PFSK-1 (cell line): ENCODE measurements around the gene SLC9A9.

Experiments used
- FOXP2 ChIP-seq: optimal IDR thresholded peaks from 2 replicates; pipeline ENCODE3; 2011; ENCODE audit warnings: borderline replicate concordance, control low read depth, inconsistent platforms; ENCODE audit not compliant: insufficient read depth; ENCODE audit errors: extremely low read length, extremely low read depth
- POLR2AphosphoS5 ChIP-seq: IDR thresholded peaks from 2 replicates; pipeline ENCODE4 v1.6.1; 2012; ENCODE audit warnings: low read depth, mild to moderate bottlenecking, control low read depth, low read length, moderate library complexity
- SIN3A ChIP-seq: IDR thresholded peaks from 2 replicates; pipeline ENCODE4 v1.6.1; 2012; ENCODE audit warnings: mild to moderate bottlenecking, low read length, moderate library complexity, borderline replicate concordance; ENCODE audit not compliant: insufficient read depth
- TAF1 ChIP-seq: IDR thresholded peaks from 2 replicates; pipeline ENCODE4 v1.6.1; 2012; ENCODE audit warnings: low read length, control low read depth, borderline replicate concordance; ENCODE audit not compliant: insufficient read depth
- TF ChIP-seq, protein P1 (sequence below), 2 experiments: IDR thresholded peaks; 2 replicates each; pipeline versions ENCODE4 v1.6.1 to v1.8.0; 2011 to 2012; ENCODE audit warnings: low read depth in 2 of 2, low read length in 2 of 2, control low read depth in 1 of 2, inconsistent platforms in 1 of 2, mild to moderate bottlenecking in 1 of 2, moderate library complexity in 1 of 2; ENCODE audit not compliant: insufficient read depth in 1 of 2

SLC9A9 gene

DNA sequence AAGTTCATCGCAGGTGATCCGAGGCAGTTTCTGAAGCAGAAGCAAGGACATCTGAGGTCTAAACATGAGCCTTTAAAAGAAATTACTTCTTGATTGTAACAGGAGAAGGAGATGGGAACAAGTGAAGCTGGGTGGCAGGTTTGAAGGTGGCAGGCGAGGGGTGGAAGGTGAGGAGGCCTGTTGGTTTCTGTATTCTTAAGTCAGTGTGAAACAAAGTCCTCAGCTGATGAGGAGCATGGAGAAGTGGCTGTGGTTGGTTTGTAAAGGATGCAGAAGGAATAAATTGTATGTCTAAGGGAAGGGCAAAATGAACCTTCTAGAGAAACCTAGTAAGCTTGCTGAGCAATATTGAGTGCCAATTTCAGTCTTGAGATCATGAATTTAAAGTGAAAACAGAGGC is 429.9 kb downstream of the SLC9A9 start:
- TF ChIP-seq FOXP2 (no peak), TAF1 (no peak)

DNA sequence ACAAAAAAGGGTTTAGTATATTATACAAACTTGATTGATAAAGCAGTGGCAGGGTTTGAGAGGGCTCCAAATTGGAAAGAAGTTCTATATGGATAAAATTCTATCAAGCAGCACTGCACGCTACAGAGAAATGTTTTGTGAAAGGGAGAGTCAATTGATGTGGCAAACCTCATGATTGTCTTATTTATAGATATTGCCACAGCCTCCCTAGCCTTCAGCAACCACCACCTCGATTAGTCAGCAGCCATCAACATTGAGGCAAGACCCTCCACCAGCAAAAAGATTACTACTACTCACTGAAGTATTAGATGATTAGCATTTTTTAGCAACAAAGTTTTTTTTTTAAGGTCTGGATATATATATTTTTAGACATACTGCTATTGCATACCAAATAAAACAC is 432.0 kb downstream of the SLC9A9 start:
- TF ChIP-seq TAF1: no peak
- no peak for TF ChIP-seq FOXP2
- no peak for TF ChIP-seq POLR2AphosphoS5
- no peak for TF ChIP-seq SIN3A
- TF ChIP-seq, protein P1, sequence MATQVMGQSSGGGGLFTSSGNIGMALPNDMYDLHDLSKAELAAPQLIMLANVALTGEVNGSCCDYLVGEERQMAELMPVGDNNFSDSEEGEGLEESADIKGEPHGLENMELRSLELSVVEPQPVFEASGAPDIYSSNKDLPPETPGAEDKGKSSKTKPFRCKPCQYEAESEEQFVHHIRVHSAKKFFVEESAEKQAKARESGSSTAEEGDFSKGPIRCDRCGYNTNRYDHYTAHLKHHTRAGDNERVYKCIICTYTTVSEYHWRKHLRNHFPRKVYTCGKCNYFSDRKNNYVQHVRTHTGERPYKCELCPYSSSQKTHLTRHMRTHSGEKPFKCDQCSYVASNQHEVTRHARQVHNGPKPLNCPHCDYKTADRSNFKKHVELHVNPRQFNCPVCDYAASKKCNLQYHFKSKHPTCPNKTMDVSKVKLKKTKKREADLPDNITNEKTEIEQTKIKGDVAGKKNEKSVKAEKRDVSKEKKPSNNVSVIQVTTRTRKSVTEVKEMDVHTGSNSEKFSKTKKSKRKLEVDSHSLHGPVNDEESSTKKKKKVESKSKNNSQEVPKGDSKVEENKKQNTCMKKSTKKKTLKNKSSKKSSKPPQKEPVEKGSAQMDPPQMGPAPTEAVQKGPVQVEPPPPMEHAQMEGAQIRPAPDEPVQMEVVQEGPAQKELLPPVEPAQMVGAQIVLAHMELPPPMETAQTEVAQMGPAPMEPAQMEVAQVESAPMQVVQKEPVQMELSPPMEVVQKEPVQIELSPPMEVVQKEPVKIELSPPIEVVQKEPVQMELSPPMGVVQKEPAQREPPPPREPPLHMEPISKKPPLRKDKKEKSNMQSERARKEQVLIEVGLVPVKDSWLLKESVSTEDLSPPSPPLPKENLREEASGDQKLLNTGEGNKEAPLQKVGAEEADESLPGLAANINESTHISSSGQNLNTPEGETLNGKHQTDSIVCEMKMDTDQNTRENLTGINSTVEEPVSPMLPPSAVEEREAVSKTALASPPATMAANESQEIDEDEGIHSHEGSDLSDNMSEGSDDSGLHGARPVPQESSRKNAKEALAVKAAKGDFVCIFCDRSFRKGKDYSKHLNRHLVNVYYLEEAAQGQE (IDR thresholded peaks at IDR 0.05; ENCODE audit: insufficient read depth in 1 of 2, low read depth in 2 of 2, low read length in 2 of 2): no peak

DNA sequence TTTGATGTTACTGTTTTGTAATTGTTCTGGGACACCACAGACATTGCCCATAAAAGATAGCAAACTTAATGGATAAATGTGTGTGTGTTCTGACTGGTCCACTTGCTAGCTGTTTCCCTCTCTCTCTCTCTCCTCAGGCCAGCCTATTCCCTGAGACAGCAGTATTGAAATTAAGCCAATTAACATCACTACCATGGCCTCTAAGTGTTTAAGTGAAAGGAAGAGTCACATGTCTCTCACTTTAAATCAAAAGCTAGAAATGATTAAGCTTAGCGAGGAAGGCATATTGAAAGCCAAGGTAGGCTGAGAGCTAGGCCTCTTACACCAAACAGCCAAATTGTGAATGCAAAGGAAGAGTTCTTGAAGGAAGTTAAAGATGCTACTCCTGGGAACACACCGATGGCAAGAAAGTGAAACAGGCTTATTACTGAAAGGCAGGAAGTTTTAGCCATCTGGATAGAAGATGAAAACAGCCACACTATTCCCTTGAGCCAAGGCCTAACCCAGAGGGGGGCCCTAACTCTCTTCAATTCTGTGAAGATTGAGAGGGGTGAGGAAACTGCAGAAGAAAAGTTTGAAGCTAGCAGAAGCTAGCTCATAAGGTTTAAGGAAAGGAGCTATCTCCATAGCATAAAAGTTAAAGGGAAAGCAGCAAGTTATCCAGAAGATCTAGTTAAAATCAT is 433.6 kb downstream of the SLC9A9 start:
- no peak for TF ChIP-seq FOXP2
- no peak for TF ChIP-seq SIN3A
- TF ChIP-seq TAF1: no peak
- TF ChIP-seq, protein P1 (IDR thresholded peaks at IDR 0.05; ENCODE audit: insufficient read depth in 1 of 2, low read depth in 2 of 2, low read length in 2 of 2): no peak
- TF ChIP-seq POLR2AphosphoS5: no peak

DNA sequence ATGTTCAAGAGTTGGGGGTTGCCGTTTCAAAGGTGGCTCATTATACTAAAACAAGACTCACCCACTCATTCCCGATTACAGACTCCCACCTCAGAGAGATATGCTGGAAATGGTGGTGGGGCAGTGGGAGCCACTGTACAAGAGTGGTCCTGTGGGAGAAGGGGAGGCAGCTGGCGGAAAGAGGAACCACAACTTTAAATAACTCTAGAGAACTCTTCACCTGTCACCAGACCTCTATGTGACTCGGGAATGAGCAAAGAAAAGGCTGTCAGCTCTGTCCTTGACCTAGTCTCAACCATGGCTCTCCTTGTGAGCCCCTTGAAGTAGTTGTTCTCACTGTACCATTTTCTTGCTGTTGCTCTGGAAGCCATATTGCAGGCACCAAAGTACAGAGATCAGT is 434.9 kb downstream of the SLC9A9 start:
- TF ChIP-seq SIN3A: no peak
- no peak for TF ChIP-seq TAF1
- TF ChIP-seq POLR2AphosphoS5: no peak
- TF ChIP-seq, protein P1 (IDR thresholded peaks at IDR 0.05; ENCODE audit: insufficient read depth in 1 of 2, low read depth in 2 of 2, low read length in 2 of 2): no peak
- no peak for TF ChIP-seq FOXP2

DNA sequence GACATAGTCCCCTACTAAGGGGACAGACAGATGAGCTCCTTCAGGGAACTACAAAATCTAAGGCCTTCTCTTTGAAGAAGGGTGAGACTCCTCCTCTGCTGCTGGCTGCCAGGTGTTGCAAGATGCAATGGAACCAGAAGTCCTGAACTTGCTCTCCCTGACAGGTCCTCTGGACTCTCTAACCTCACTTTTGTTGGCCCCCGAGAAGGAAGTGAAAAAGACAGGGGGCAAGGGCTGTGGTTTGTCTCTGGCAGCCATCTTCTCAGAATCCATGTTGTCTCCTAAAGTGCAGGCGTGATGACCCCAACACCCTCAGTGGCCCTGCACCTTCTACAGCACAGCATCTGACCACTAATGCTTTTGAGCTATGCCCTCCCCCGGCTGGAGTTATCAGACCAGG is 436.2 kb downstream of the SLC9A9 start:
- no peak for TF ChIP-seq FOXP2
- TF ChIP-seq, protein P1 (IDR thresholded peaks at IDR 0.05; ENCODE audit: insufficient read depth in 1 of 2, low read depth in 2 of 2, low read length in 2 of 2): no peak
- no peak for TF ChIP-seq SIN3A
- TF ChIP-seq POLR2AphosphoS5: no peak
